ENCODE measurements around the gene DECR2.

DNA sequence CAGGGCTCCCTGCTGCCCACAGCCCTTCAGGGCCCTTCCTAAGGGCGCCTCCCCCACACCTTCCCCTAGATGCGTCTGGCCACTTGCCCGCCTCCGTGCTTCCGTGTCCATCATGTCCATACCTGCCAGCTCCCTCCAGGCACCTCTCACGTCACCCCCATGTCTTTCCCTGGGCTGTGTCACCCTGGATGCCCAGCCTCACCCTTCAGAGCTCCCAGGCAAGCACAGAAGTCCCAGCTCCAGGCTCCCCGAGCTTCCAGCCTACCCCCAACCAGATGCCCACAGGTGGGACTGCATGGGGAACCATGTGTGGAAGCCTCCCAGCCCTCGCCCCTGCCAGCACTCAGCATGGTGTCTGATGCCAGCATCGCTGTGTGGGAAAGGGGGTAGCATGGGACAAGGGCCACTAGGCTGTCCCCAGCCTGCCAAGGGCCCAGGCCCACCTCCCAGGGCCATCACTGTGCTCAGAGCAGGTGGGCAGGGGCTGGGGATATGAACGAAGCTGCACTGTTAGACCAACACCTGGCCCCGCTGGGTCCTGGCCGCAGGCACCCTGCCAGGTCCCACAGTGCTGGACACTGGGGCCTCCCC lies 47.3 kb upstream of the DECR2 start:
- TF ChIP-seq, protein P1, sequence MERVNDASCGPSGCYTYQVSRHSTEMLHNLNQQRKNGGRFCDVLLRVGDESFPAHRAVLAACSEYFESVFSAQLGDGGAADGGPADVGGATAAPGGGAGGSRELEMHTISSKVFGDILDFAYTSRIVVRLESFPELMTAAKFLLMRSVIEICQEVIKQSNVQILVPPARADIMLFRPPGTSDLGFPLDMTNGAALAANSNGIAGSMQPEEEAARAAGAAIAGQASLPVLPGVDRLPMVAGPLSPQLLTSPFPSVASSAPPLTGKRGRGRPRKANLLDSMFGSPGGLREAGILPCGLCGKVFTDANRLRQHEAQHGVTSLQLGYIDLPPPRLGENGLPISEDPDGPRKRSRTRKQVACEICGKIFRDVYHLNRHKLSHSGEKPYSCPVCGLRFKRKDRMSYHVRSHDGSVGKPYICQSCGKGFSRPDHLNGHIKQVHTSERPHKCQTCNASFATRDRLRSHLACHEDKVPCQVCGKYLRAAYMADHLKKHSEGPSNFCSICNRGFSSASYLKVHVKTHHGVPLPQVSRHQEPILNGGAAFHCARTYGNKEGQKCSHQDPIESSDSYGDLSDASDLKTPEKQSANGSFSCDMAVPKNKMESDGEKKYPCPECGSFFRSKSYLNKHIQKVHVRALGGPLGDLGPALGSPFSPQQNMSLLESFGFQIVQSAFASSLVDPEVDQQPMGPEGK (CRISPR knock-in tag; IDR thresholded peaks at IDR 0.05; ENCODE audit: borderline replicate concordance): no peak
- TF ChIP-seq, protein P2, sequence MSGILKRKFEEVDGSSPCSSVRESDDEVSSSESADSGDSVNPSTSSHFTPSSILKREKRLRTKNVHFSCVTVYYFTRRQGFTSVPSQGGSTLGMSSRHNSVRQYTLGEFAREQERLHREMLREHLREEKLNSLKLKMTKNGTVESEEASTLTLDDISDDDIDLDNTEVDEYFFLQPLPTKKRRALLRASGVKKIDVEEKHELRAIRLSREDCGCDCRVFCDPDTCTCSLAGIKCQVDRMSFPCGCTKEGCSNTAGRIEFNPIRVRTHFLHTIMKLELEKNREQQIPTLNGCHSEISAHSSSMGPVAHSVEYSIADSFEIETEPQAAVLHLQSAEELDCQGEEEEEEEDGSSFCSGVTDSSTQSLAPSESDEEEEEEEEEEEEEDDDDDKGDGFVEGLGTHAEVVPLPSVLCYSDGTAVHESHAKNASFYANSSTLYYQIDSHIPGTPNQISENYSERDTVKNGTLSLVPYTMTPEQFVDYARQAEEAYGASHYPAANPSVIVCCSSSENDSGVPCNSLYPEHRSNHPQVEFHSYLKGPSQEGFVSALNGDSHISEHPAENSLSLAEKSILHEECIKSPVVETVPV (CRISPR knock-in tag; IDR thresholded peaks at IDR 0.05): no peak
- TF ChIP-seq ZNF70 (CRISPR knock-in tag; IDR thresholded peaks at IDR 0.05) (no peak), RARB (CRISPR knock-in tag; IDR thresholded peaks at IDR 0.05) (no peak), ESRRG (CRISPR knock-in tag; IDR thresholded peaks at IDR 0.05) (no peak), TSHZ2 (CRISPR knock-in tag; IDR thresholded peaks at IDR 0.05) (no peak), OSR1 (CRISPR knock-in tag; IDR thresholded peaks at IDR 0.05) (no peak)
- TF ChIP-seq, protein P3, sequence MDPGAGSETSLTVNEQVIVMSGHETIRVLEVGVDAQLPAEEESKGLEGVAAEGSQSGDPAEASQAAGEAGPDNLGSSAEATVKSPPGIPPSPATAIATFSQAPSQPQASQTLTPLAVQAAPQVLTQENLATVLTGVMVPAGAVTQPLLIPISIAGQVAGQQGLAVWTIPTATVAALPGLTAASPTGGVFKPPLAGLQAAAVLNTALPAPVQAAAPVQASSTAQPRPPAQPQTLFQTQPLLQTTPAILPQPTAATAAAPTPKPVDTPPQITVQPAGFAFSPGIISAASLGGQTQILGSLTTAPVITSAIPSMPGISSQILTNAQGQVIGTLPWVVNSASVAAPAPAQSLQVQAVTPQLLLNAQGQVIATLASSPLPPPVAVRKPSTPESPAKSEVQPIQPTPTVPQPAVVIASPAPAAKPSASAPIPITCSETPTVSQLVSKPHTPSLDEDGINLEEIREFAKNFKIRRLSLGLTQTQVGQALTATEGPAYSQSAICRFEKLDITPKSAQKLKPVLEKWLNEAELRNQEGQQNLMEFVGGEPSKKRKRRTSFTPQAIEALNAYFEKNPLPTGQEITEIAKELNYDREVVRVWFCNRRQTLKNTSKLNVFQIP (CRISPR knock-in tag; IDR thresholded peaks at IDR 0.05; ENCODE audit: borderline replicate concordance, low read depth): no peak

All from SK-N-SH treated with all-trans-retinoic acid at 6 μM for 48 hours (cell line).